ENCODE results near the gene CSNK2B. TPM values are rescaled to one million over a fixed set of nuclear protein-coding genes. Genes with fewer than 3 reads are reported as not detected.

Gene CSNK2B
- total and polyA plus RNA-seq, 10 of the 15 experiments (the other 5 are each of a cell fraction or from before 2014, with no cell fraction given) = 56.3 to 405 (median 286) TPM

DNA sequence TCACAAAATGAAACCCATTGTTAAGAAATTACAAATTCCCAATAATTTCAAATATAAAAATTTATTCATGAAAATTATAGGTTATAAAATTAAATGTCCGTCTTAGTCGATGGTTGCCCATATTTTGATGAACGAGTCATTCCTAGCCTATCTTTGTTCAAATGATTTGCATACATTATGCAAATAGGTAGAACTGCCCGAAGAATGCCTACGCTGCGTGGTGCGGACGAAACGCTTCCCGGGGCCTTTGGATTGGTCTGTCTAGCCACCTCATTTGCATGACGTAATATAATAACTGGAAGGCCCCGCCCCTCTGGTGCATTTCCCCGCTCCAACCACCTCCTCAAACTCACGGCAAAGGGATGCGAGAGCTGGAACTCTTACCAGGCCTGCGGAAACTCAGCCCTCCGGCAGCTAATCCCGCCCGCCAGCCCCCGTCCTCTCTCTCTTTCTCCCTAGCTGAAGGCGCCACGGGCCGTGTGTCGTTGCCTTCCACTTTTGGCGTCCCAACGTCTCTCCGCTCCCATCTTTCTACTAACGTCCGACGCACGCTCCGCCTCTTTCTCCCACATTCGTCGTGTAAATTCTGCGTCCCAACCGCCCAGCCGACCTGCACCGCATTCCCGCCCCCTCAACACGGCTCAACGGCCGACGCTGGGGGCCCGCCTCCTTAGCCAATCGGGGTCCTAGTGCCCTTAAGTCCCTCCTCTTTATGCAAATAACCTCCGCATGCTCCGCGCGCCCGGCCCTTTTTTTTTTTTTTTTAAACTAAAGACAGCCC, 45.9 kb upstream of the CSNK2B start (continued):
- TF ChIP-seq, protein P1, sequence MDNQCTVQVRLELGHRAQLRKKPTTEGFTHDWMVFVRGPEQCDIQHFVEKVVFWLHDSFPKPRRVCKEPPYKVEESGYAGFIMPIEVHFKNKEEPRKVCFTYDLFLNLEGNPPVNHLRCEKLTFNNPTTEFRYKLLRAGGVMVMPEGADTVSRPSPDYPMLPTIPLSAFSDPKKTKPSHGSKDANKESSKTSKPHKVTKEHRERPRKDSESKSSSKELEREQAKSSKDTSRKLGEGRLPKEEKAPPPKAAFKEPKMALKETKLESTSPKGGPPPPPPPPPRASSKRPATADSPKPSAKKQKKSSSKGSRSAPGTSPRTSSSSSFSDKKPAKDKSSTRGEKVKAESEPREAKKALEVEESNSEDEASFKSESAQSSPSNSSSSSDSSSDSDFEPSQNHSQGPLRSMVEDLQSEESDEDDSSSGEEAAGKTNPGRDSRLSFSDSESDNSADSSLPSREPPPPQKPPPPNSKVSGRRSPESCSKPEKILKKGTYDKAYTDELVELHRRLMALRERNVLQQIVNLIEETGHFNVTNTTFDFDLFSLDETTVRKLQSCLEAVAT (IDR thresholded peaks at IDR 0.05) = peak; percentile 84
- TF ChIP-seq TARDBP (IDR thresholded peaks at IDR 0.05; ENCODE audit: borderline replicate concordance) (0 out of 2 replicates have a peak, but pooled peaks have one; percentile 55), BRCA1 (IDR thresholded peaks at IDR 0.05; ENCODE audit: low read depth, low read length) (no peak), IRF5 (IDR thresholded peaks at IDR 0.05; ENCODE audit: borderline replicate concordance) (no peak), SMAD1 (IDR thresholded peaks at IDR 0.05; ENCODE audit: low read depth, partially characterized antibody) (peak; percentile 96), ETV6 (conservative IDR thresholded peaks at IDR 0.05 in 1 of 2, IDR thresholded peaks at IDR 0.05 in 1 of 2; ENCODE audit: borderline replicate concordance in 1 of 2, low read depth in 1 of 2) (no peak), GABPA (IDR thresholded peaks at IDR 0.05; ENCODE audit: low read depth) (no peak), PAX5 (IDR thresholded peaks at IDR 0.05; ENCODE audit: borderline replicate concordance, low read depth, low read length) (peak; percentile 56; the same call in 1 of the 2 replicates), SIN3A (IDR thresholded peaks at IDR 0.05; ENCODE audit: low read depth, low read length) (no peak; the same call in 1 of the 2 replicates)
